ENCODE data around the gene NXN.
"Not testable (repeated sequence)": the region's sequence is repeated elsewhere in the genome, so short reads cannot be mapped to it uniquely, and the experiment has no call there.

Gene NXN

GRCh38 chr17:773467-774312, 205.9 kb downstream of the NXN start:
- no peak for DNase-seq (ENCODE audit: low read depth in 2 of 2)

DNA sequence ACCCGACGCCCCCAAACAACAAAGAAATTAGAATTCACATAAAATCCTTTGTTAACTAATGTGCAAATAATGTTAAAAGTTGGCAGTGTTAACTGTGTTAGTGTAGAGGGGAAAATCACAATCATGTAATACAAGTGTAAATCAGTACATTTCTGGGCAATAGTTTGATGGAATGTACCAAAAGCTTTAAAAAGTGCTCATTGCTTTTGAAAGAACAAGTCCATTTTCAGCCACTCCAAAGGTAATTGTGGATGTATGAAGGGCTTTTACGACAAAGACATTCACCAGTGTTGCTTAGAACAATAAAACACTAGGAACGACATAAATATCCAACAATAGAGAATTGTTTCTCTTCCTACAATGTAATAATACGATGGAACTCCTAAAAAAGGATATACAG, 206.6 kb downstream of the NXN start:
- DNase-seq (ENCODE audit: low read depth in 2 of 2): no peak

DNA sequence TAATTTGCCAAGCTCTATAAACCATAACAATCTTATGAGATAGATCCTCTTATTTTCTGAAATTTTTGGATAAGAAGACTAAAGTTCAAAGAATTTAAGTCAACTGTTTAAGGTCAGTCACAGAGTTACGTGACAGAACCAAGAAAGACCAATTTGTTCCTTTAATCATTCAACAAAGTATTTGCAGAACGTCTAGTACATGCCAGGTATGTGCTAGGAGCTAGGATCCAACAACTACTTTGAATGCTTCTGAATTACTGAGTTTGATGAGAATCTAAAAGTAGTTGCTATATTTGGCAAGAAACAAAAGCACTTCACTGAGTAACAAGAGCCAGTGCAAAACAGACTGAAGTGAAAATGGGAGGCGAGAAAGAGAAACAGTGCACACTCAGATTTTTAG, 212.5 kb downstream of the NXN start:
- DNase-seq (ENCODE audit: low read depth in 2 of 2): no peak

- DNase-seq (ENCODE audit: low read depth in 2 of 2): no peak
Measured at GRCh38 chr17:760371-760770, 219.2 kb downstream of the NXN start.

GRCh38 chr17:759964-760363, 219.6 kb downstream of the NXN start:
- DNase-seq (ENCODE audit: low read depth in 2 of 2): no peak

- DNase-seq (ENCODE audit: low read depth in 2 of 2): not testable (repeated sequence)
Measured at GRCh38 chr17:756010-756567, 223.5 kb downstream of the NXN start.

DNA sequence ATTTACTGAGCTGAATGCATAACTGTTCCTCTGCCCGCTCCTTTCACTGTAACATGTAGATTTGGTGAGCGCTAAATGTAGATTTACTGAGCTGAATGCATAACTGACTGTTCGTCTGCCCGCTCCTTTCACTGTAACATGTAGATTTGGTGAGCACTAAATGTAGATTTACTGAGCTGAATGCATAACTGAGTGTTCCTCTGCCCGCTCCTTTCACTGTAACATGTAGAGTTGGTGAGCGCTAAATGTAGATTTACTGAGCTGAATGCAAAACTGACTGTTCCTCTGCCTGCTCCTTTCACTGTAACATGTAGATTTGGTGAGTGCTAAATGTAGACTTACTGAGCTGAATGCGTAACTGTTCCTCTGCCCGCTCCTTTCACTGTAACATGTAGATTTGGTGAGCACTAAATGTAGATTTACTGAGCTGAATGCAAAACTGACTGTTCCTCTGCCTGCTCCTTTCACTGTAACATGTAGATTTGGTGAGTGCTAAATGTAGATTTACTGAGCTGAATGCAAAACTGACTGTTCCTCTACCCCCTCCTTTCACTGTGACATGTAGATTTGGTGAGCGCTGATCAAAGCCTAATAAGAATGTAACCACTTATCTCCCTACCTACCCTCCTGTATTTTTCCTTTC, 224.1 kb downstream of the NXN start:
- not testable (repeated sequence) for DNase-seq (ENCODE audit: low read depth in 2 of 2)

GRCh38 chr17:753418-753817, 226.2 kb downstream of the NXN start:
- no peak for DNase-seq (ENCODE audit: low read depth in 2 of 2)

DNA sequence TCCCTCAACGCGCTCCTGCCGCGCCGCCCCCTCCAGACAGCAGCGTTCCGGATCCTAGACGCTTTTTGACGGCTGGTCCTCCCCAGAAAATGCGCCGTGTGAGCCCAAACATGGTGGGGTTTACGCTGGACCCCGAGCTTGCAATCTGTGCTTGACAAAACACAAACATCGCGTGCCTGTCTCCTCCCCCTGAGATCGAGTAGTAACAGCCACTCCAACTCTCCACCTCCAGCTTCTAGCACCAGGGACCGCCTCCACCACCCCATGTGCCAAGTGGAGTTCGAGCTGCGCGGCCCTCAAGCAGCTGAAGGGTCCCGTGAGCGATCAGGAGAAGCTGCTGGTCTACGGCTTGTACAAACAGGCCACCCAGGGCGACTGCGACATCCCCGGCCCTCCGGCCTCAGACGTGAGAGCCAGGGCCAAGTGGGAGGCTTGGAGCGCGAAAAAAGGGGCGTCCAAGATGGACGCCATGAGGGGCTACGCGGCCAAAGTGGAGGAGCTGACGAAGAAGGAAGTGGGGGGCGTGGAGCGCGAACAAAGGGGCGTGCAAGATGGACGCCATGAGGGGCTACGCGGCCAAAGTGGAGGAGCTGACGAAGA, 226.9 kb downstream of the NXN start:
- peak in 1 of 2 experiments; percentile 28 for DNase-seq (ENCODE audit: low read depth in 2 of 2)

GRCh38 chr17:752002-752619, 227.5 kb downstream of the NXN start, which contains the start of gene GEMIN4:
GEMIN4 (minus strand) TSS chr17:752264; CDS start chr17:752142, 122 bp downstream.
- peak; percentile 95 to 98 for DNase-seq (ENCODE audit: low read depth in 2 of 2)

DNA sequence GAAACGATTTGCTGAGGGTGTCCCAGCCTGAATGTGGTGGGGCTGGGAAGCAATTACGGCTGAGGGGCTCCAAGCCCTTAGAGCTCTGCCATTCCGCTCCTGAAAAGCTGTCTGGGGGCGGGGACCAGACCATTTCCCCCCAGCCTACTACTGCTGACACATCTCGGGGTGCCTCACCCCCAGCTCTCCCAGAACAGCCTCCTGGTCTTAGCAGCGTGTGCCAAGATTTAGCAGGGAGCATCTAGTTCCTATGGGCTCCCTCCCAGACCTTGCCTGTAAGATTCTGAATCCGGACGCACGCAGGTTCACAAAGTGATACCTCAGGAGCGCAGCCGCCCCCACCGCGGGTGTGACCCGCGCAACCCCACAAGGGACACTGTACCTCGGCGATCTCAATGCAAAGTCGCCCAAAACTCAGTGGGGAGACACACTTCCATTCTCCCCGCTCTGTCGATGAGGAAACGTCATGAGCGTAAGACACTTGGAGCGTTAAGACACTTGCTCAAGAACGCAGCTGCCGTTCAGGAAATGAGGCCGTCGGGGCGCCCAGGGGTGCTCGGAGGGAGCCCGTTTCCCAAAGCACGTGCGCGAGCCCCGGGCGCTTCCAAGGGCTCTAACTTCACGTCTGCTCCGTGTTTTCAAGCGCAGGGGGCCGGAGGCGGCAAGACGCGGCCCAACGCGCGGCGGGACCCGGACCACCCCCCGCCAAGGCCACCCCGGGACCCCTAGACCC, 228.1 kb downstream of the NXN start:
- peak; percentile 30 to 38 for DNase-seq (ENCODE audit: low read depth in 2 of 2)

- no peak for DNase-seq (ENCODE audit: low read depth in 2 of 2)
Measured at GRCh38 chr17:750431-751037, 229.0 kb downstream of the NXN start.

GRCh38 chr17:749359-749758, 230.2 kb downstream of the NXN start:
- not testable (repeated sequence) for DNase-seq (ENCODE audit: low read depth in 2 of 2)

All from stimulated activated CD4-positive, alpha-beta T cell treated with anti-CD3 and anti-CD28 coated beads, Interleukin-12 subunit alpha, Interleukin-12 subunit beta, amount 100 ng/mL, for 24 hours (primary cell).